Sigmoid colon (tissue), 4 donors: ENCODE data around the gene GRB7.
"Not testable (repeated sequence)": the region's sequence is repeated elsewhere in the genome, so short reads cannot be mapped to it uniquely, and the experiment has no call there.

Source experiments
- EP300 ChIP-seq, 4 donors: sonication (generic); formaldehyde crosslinking; IDR thresholded peaks; one replicate each; pipeline ENCODE4 v1.6.1; 2017; ENCODE audit warnings: antibody characterized with exemption in 4 of 4
- POLR2A ChIP-seq, 2 donors: fragments of 450-650 bp; IDR thresholded peaks; one replicate each; pipeline ENCODE4 v1.6.1; 2016; ENCODE audit warnings: antibody characterized with exemption in 2 of 2, mild to moderate bottlenecking in 2 of 2, moderate library complexity in 2 of 2
- TF ChIP-seq, protein P1 (sequence below), 4 experiments: fragments of 450-650 bp in 3 of 4; fragments of 200-600 bp in 1 of 4; IDR thresholded peaks; one replicate each; pipeline ENCODE4 v1.5.1; 2016 to 2019; ENCODE audit warnings: antibody characterized with exemption in 4 of 4, mild to moderate bottlenecking in 3 of 4, moderate library complexity in 2 of 4

DNA sequence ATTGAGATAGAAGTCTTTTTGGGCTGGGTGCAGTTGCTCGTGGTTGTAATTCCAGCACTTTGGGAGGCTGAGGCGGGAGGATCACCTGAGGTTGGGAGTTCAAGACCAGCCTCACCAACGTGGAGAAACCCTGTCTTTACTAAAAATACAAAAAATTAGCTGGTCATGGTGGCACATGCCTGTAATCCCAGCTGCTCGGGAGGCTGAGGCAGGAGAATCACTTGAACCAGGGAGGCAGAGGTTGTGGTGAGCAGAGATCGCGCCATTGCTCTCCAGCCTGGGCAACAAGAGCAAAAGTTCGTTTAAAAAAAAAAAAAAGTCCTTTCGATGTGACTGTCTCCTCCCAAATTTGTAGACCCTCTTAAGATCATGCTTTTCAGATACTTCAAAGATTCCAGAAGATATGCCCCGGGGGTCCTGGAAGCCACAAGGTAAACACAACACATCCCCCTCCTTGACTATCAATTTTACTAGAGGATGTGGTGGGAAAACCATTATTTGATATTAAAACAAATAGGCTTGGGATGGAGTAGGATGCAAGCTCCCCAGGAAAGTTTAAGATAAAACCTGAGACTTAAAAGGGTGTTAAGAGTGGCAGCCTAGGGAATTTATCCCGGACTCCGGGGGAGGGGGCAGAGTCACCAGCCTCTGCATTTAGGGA is 38.5 kb upstream of the GRB7 start:
- TF ChIP-seq EP300, POLR2A (IDR thresholded peaks at IDR 0.05): not testable (repeated sequence)
- TF ChIP-seq, protein P1, sequence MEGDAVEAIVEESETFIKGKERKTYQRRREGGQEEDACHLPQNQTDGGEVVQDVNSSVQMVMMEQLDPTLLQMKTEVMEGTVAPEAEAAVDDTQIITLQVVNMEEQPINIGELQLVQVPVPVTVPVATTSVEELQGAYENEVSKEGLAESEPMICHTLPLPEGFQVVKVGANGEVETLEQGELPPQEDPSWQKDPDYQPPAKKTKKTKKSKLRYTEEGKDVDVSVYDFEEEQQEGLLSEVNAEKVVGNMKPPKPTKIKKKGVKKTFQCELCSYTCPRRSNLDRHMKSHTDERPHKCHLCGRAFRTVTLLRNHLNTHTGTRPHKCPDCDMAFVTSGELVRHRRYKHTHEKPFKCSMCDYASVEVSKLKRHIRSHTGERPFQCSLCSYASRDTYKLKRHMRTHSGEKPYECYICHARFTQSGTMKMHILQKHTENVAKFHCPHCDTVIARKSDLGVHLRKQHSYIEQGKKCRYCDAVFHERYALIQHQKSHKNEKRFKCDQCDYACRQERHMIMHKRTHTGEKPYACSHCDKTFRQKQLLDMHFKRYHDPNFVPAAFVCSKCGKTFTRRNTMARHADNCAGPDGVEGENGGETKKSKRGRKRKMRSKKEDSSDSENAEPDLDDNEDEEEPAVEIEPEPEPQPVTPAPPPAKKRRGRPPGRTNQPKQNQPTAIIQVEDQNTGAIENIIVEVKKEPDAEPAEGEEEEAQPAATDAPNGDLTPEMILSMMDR (IDR thresholded peaks at IDR 0.05) = not testable (repeated sequence)
